Hematopoietic multipotent progenitor cell (in vitro differentiated cells): ENCODE data around the gene UGT1A6. TPM values are rescaled to one million over a fixed set of nuclear protein-coding genes. Genes with fewer than 3 reads are reported as not detected.
A peak's percentile ranks its signal among the peaks of the same experiment; 100 is the strongest.
"Not testable (repeated sequence)": the region's sequence is repeated elsewhere in the genome, so short reads cannot be mapped to it uniquely, and the experiment has no call there.

Source experiments
- DNase-seq, 3 donors: peaks; one replicate each; pipeline ENCODE4 v3.0.0-alpha.2; 2011 to 2015; ENCODE audit warnings: low read depth in 2 of 3, low spot score in 2 of 3
- total RNA-seq: library from RNA; depleted of rRNA; stranded (reverse); fragments of >200 nt; gene quantifications from one replicate; pipeline ENCODE4 v1.2.3, GENCODE V29; 2012

The UGT1A6 gene
- total RNA-seq, result 0.27 TPM

DNA sequence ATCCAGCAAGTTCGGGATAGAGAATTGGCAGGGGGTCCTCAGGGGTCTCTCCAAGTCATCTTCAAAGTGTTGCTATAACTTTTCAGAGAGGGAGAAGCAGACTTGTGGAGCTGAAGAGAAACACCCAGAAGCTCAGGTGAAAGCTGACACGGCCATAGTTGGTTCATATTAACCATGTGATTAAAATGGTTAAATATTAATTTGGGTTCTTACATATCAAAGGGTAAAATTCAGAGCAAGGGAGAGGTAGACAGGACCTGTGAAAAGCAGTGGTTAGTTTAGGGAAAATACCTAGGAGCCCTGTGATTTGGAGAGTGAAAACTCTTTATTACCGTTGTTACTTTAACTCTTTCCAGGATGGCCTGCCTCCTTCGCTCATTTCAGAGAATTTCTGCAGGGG lies at the start of gene UGT1A6:
Gene UGT1A6 (plus strand): TSS at position 243 of the 400 bp plus-strand sequence. CDS start 115 bp downstream, at position 358.
- no peak for DNase-seq

DNA sequence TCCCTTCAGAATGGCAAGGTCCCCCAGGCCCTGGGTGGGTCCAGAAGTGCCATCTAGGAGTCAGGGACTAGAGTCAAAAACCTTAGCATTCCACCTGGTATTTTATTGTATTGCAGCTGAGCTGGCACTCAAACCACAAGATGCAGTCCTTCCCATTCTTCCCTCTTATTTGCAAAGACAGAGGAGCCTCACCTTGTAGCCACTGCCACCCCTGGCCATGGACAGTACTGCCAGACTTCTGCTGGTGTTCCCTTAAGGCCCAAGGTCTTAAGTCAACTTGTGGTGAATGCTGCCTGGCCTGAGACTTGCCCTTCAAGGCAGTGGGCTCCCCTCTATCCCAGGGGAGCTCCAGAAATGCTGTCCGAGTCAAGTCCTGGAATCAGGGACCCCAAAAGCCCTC lies 49.6 kb upstream of the UGT1A6 start:
- peak in 1 of 3 donors; percentile 2 for DNase-seq

DNA sequence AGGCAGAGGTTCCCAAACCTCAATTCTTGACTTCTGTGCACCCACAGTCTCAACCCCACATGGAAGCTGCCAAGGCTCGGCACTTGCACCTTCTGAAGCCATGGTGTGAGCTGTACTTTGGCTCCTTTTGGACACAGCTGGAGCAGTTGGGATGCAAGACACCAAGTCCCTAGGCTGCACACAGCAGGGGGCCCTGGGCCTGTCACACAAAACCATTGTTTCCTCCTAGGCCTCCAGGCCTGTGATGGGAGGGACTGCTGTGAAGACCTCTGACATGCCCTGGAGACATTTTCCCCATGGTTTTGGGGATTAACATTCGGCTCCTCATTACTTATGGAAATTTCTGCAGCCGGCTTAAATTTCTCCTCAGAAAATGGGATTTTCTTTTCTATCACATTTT lies 46.7 kb upstream of the UGT1A6 start:
- not testable (repeated sequence) for DNase-seq

DNA sequence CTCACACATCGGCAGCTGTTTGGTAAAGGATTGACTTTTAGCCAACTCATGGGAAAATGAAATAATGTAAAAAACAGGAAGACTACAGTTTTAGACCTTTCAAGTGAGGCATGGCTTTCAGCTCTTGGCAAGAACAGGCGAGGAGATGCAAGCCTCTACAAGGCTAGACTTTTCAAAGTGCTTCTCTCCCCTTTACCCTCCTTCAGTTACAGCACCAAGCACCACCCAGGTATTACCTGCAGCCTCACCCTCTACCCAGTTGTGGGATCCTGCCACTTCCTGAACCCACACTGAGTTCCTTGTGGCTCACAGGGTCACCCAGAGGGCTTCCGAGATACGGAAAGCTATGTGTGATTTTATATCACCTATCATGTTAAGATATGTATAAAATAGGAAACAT lies 41.7 kb upstream of the UGT1A6 start:
- DNase-seq, result no peak

DNA sequence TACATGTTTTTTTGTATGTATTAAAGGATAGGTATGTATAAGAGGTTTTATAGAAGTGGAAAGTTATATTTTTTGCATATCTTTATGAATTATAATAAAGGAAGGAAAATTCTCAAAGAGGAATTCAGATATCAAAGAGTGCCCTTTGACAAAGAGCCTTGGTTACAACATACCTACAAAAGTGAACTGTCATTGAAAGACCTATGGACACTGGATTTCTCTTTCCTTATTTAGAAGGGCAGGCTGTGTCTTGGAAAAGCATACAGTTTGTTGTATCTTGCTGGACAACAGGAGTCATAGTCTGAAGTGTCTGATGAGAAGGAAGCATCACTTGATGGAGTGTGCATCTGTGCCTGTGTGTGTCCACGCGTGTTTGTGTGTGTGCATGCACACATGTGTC lies 41.3 kb upstream of the UGT1A6 start:
- DNase-seq, result no peak

DNA sequence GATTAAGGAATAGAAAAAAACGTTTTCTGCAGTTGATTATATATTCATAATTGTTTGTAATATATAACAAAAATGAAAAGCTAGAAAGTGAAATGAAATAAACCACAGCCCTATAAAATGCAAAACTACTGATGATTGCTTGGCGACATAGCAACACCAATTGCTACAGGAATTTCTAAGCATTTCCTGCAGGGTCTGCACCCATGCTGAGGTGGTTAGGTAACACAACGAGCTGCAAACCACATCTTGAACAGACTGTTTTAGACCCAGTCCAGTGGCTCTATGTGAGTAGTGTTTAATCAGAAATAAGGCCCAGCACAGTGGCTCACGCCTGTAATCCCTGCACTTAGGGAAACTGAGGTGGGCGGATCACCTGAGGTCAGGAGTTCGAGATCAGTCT lies 38.2 kb upstream of the UGT1A6 start:
- no peak for DNase-seq

DNA sequence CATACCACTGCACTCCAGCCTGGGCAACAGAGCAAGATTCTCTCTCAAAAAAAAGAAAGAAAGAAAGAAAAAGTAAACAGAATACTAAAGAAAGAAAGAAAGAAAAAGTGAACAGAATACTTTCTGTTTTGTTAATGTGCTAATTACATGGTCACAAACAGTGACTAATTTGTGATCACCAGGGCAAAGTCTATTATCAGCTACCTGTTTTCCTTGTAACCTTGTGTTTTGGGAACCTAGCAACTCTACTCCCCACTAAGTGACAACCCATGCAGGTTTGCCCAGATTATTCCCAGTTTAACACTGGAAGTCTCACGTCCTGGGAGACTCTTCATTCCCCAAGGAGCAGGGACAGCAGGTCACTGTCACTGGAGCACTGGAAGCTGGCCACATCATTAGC lies 37.6 kb upstream of the UGT1A6 start:
- DNase-seq, result no peak

DNA sequence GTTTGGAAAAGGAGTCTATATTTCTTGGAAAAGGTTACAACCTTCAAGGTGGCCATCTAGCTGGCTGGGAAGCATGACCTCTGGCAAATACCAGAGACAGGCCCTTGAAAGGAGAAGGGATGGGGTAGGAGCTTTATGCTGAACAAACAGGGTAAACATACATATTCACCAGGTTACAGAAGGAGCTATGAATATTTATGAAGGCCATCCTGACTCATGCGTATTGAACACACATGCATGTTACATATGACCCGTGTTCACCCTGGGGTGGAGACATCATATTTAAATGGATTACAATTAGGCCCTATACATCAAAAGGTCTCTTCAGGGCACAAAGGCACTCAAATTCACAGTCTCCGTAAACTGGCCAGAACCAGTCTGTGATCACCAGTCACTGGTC lies 36.7 kb upstream of the UGT1A6 start:
- DNase-seq, result not testable (repeated sequence)

DNA sequence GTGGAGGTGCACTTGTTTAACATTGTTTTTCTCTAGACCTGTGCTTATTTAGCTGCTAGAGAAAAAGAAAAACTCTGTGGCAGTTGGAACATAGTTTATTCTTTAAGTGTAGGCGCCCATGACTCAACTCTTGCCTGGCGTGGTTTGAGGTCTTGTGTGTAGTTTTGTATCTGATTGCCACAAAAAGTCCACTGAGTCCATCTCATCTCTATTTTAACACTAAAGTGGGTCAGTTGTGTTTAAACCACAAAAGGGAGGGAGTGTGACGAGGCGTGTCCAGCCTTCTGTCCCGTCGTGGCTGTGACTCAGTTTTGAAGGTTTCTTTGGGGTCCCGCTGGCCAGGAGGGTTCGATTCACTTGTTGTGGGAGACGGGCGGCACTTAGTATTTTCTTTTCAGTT lies 36.2 kb upstream of the UGT1A6 start:
- DNase-seq, result no peak

DNA sequence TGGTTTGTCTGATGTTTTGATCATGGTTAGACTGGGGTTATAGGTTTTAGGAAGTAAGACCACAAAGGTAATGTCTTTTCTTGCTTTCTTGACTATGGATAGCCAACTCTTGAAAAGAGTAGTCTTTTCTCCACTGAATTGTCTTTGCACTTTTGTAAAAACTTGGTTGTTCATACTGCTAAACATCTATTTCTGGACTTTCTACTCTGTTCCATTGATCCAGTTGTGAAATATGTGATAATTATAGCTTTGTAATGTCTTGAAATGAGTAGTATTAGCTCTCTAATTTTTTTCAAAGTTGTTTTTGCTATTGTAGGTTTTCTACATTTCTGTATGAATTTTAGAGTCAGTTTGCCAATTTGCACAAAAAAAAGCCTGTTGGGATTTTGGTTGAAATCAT lies 34.1 kb upstream of the UGT1A6 start:
- no peak for DNase-seq

DNA sequence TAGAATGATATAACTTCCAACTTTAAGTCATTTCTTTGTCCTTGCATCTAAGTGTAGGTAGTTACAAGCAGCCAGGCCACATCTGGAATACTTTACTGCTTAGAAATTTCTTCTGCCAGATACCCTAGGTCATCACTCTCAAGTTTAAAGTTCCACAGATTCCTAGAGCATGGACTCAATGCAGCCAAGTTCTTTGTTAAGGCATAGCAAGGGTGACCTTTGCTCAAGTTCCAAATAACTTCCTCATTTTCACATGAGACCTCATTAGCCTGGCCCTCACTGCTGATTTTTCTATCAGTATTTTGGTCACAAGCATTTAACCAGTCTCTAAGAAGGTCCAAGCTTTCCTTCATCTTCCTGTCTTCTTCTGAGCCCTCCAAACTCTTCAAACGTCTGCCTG lies 28.8 kb upstream of the UGT1A6 start:
- no peak for DNase-seq

DNA sequence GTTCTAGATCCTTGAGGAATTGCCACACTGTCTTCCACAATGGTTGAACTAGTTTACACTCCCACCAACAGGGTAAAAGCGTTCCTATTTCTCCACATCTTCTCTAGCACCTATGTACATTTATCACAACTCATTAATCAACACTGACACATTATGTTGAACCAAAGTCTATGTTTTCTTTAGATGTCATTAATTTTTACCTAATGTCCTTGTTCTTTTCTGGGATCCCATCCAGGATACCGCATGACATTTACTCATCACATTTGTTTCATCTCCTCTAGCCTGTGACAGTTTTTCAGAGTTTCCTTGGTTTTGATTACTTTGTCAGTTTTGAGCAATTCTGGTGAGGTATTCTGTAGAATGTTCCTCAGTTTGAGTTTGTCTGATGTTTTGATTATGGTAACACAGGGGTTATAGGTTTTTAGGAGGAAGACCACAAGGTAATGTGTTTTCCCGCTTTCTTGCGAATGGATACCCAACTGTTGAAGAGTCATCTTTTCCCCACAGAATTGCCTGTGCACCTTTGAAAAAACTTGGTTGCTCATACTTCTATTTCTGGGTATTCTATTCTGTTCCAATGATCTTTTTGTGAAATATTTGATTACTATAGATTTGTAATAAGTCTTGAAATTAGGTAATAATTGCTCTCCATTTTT lies 24.0 kb upstream of the UGT1A6 start:
- no peak for DNase-seq

DNA sequence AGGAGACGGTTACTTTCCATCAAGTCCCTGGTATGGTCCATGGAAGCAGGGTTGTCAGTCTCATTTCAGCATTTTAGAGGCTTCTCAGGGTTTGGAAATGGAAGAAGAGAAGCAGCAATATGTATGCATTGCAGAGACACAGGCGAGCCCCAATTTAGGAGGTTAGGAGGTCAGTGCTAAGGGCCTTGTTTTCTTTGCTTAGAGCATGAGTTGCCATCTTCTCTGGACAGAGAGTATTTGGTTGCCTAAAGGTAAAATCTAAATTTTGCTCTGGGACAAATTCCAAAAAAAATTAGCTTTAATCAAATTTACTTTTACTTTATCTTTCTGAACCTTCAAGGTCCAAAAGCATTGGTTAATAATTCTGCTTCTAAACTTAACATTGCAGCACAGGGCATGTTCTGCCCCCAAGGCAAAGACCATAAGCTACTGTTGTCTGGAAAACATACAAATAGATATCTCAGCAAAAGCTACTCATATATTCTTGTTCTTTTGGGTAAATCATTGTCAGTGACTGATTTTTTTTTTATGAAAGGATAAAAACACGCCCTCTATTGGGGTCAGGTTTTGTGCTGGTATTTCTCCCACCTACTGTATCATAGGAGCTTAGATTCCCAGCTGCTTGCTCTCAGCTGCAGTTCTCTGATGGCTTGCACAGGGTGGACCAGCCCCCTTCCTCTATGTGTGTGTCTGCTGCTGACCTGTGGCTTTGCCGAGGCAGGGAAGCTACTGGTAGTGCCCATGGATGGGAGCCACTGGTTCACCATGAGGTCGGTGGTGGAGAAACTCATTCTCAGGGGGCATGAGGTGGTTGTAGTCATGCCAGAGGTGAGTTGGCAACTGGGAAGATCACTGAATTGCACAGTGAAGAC lies 21.2 kb upstream of the UGT1A6 start, which contains the start of gene UGT1A9:
Gene UGT1A9 (plus strand): TSS at position 609 of the 872 bp plus-strand sequence. CDS start 37 bp downstream, at position 646.
- no peak for DNase-seq

DNA sequence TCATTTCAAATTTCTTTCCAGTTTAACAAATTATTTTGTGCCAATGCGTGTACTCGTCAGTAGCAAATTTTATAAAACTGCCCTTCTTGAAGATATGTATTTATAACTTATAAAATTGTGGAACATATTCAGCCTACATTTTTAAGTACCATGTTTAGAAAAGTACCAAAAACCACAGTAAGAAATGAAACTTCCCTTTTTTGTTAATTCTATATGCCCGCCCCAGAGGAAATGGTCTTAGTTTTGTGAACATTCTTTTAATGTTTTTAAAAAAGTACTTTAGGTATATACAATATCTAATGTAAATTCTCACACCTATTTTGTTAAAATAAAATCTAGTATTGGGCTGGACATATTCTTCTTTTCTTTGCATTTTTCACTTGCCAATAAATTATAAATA lies 19.8 kb upstream of the UGT1A6 start:
- DNase-seq, result peak in 1 of 3 donors; percentile 41

DNA sequence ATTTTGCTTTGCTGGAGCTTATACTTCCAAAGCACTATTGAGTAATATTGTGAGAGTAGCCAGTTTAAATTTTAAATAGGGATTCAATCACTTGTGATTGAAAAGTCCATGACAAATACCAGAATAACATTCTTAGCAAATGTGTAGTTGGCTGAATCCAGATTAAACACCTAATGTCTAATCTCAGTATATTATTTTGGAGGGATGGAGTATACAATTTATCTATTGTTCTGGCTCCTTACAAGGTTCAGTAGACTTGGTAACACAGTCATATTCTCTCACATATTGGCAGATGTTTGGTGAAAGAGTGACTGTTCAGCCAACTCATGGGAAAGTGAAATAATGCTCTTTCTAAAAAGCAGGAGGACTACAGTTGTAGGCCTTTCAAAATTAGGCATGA lies 18.8 kb upstream of the UGT1A6 start:
- DNase-seq, result no peak

DNA sequence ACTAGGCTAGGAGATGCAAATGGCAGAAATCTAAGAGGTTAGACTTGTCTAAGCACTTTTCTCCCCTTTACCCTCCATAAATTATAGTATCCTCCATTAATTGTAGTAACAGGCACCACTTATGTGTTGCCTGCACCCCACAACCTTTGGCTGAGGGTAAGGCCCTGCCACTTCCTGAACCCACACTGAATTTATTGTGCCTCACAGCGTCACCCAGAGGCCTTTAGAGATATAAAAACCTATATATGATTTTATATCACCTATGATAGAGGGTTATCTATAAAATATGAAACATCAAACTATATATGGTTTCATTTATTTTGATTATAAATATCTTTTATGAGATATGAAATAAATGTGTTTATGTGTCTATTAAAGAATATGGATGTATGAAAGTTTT lies 18.4 kb upstream of the UGT1A6 start:
- no peak for DNase-seq

DNA sequence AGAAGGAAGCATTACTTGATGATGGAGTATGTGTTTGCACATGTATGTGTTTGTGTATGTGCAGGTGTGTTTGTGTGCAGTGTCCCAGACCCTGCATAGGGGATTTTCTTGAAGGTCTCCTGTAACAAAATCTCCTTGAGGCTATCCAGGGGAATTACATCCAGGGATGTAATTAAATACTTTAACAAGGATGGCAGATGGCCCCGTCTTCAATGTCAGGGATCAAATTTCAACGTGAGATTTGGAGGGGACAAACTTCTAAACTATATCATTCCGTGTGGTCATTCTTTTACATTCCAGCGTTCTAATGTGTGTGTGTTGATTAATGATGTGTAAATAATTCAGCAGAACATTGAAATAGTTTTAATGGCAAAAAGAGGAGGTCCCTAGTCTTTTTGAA lies 17.7 kb upstream of the UGT1A6 start:
- no peak for DNase-seq

DNA sequence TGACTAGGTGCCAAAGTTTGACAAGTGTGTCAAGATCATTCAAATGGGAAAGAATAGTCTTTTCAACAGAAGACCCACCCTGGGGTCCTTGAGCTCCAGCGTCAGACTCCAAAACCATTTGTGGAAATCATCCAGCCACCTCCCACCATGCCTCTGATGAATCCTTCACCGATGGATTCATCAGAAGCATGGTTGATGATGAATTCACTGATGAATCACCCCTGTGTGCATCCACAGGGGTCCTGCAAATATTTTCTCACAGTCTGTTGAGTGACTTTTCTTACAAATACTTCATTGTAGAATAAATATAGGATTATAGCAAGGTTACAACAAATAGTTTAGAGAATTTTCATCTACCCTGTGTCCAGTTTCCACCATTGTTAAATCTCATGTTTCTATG lies 16.6 kb upstream of the UGT1A6 start:
- DNase-seq, result no peak

DNA sequence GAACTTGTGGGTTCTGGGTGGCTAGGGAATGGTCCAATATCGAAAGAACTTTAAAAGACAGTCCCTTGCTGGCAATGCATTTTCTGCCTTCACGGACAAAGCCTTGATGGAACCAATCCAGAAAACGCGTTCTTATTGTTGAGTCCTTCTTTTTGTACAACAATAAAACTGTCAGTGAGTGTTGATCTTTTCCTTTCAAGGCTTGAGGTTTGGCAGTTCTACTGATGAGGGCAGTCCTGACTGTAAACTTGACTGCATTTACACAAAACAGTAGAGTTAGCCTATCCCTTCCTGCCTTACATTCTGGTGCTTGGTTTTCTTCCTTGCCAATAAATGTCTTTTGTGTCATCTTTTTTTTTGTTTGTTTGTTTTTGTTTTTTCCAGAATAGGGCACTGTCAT lies 13.5 kb upstream of the UGT1A6 start:
- DNase-seq, result no peak

DNA sequence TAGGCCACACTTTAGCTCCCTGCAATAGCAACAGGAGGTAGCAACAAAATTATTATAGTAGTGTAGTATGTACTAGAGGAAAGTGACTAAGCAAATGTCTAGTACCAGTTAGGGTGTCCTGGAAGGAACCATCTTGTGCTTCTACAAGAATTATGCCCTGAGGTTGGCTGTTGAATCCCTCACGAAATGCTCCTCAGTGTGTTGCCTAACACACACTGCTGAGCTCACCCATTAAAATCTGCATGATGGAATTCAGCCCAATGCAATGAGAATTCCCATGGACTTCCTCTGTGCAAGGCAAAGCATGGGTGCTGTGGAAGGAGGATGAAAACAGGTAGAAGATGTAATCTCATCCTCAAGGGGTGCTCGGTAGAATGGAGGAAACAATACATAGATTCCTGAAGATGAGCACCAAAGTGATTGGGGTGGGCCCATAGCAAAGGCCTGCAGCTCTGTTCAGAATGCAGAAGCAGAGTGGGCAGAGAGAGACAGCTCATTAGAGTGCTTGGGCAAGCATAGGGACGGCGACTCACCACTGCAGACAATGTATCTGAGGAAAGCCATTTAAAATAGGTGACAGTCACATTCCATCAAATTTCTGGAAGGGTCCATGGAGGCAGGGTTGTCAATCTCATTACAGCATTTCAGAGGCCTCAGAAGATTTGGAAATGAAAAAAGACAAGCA lies 12.2 kb upstream of the UGT1A6 start:
- no peak for DNase-seq

DNA sequence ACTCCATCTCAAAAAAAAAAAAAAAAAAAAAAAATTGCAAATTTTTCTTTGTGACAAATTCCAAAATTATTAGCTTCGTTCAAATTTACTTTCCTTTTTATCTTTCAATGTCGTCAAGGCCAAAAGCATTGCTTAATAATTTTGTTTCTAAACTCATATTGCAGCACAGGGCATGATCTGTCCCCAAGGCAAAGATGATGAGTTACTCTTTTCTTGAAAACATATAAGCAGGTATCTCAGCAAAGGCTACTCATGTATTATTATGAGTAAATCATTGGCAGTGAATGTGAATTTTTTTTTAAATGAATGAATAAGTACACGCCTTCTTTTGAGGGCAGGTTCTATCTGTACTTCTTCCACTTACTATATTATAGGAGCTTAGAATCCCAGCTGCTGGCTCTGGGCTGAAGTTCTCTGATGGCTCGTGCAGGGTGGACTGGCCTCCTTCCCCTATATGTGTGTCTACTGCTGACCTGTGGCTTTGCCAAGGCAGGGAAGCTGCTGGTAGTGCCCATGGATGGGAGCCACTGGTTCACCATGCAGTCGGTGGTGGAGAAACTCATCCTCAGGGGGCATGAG lies 11.1 kb upstream of the UGT1A6 start, which contains the start of gene UGT1A7:
Gene UGT1A7 (plus strand): TSS at position 381 of the 579 bp plus-strand sequence. CDS start 37 bp downstream, at position 418.
- no peak for DNase-seq
